Astrocyte (in vitro differentiated cells and primary cell): ENCODE data around the gene FAM13A.

Experiments
- CTCF ChIP-seq: IDR thresholded peaks from 2 replicates; pipeline ENCODE4 v1.5.1; 2011; ENCODE audit warnings: low read depth, mild to moderate bottlenecking, inconsistent platforms, low read length, moderate library complexity; ENCODE audit not compliant: insufficient read depth
- EZH2 ChIP-seq: IDR thresholded peaks from 2 replicates; pipeline ENCODE4 v1.6.1; 2012; ENCODE audit warnings: mild to moderate bottlenecking, low read length, inconsistent platforms; ENCODE audit not compliant: insufficient read depth

- TF ChIP-seq CTCF (no peak), EZH2 (no peak)
Observed at GRCh38 chr4:89067417-89067816, 10.4 kb upstream of the FAM13A start.
